Lung (tissue), 12 donors: ENCODE measurements around the gene PROM2. TPM values are rescaled to one million over a fixed set of nuclear protein-coding genes. Genes with fewer than 3 reads are reported as not detected.

ENCODE experiments used
- ATAC-seq: fragments of 200-7000 bp; cut with Tn5 transposase; one replicate; pipeline ENCODE4 v1.9.1; 2020; ENCODE audit warnings: moderate number of reproducible peaks; ENCODE audit not compliant: insufficient read depth, low FRiP score
- DNase-seq, 3 donors: peaks; one replicate each; pipeline ENCODE4 v3.0.0-alpha.2; 2013 to 2017
- H3K27ac ChIP-seq, 2 donors: one replicate each; pipeline ENCODE4 v1.5.1; 2013; ENCODE audit warnings: mild to moderate bottlenecking in 2 of 2, moderate library complexity in 2 of 2, control low read depth in 1 of 2, inconsistent platforms in 1 of 2, low read depth in 1 of 2, low read length in 1 of 2
- H3K27me3 ChIP-seq, 3 donors: one replicate each; pipeline ENCODE4 v1.5.1; 2013; ENCODE audit warnings: low read length in 2 of 3; ENCODE audit not compliant: control insufficient read depth in 3 of 3, insufficient read depth in 3 of 3
- H3K36me3 ChIP-seq, 4 donors: one replicate each; pipeline ENCODE4 v1.5.1; 2013; ENCODE audit warnings: low read length in 4 of 4, mild to moderate bottlenecking in 1 of 4, moderate library complexity in 1 of 4; ENCODE audit not compliant: control insufficient read depth in 4 of 4, insufficient read depth in 4 of 4
- H3K4me1 ChIP-seq, 5 donors: one replicate each; pipeline ENCODE4 v1.5.1; 2013; ENCODE audit warnings: low read length in 5 of 5, mild to moderate bottlenecking in 2 of 5, moderate library complexity in 1 of 5; ENCODE audit not compliant: control insufficient read depth in 5 of 5, insufficient read depth in 5 of 5
- H3K4me3 ChIP-seq: one replicate; pipeline ENCODE4 v1.5.1; 2013; ENCODE audit warnings: mild to moderate bottlenecking, control low read depth, moderate library complexity
- H3K9ac ChIP-seq, 2 donors: one replicate each; pipeline ENCODE4 v1.5.1; 2013; ENCODE audit warnings: low read length in 2 of 2, control low read depth in 1 of 2; ENCODE audit not compliant: insufficient read depth in 1 of 2
- H3K9me3 ChIP-seq, 4 donors: one replicate each; pipeline ENCODE4 v1.5.1; 2013; ENCODE audit warnings: low read length in 3 of 4, mild to moderate bottlenecking in 1 of 4, moderate library complexity in 1 of 4; ENCODE audit not compliant: control insufficient read depth in 4 of 4, insufficient read depth in 3 of 4
- WGBS, 2 donors: extraction: QIAGEN DNeasy Blood & Tissue Kit; methylation state at CpG; one replicate each; pipeline ENCODE4 v1.1.7; 2013; 5-methylcytosine and 5-hydroxymethylcytosine counted together
- polyA plus RNA-seq, 2 donors: library from polyadenylated mRNA; stranded (reverse); fragments of 200-250 nt; gene quantifications; one replicate each; pipeline ENCODE4 v1.2.1, GENCODE V29; 2013
- total RNA-seq, 2 donors: library from RNA; depleted of rRNA in 1 of 2; stranded (reverse); fragments of >200 nt in 1 of 2; gene quantifications; one replicate each; pipeline ENCODE4 v1.2.1, GENCODE V29; 2014 to 2021
- TF ChIP-seq, protein P1 (sequence below): IDR thresholded peaks from 2 replicates; pipeline ENCODE4 v1.5.1; 2012; ENCODE audit warnings: mild to moderate bottlenecking; ENCODE audit errors: control extremely low read depth, extremely low read depth
- donor health status: control.
- donor health status: control.
- donor health status: Bipolar disorder and iron deficiency.
- donor health status: healthy.
- donor health status: DM: yes; HTN: yes; CAD: no.

Gene PROM2
- total and polyA plus RNA-seq, 4 donors = 4.1 to 11.5 (median 5.2) TPM

DNA sequence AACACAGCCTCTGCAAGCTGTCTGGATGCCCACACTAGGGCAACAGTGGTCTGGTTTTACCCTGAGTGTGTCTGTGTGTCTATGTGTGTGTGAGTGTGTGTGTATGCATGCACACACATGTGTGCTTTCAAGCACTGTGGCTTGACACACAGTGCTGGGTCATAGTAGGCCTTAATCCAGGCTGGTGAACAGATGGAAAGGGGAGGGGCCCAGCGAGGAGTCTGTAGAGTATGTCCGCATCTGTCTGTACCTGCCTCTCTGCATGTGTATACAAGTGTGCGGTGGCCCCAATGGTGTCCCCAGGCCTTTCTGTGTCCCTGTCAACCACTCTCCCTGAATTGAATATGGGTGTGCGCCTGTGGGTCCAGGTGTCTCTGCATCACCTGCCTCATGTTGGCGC is 13.6 kb downstream of the PROM2 start:
- DNase-seq (no peak), ATAC-seq (no peak)
- no peaks in the 10 kb centered on the region for H3K4me1 ChIP-seq
- H3K4me3 ChIP-seq = no peak overlapping the region
- no peak overlapping the region for H3K27ac ChIP-seq
- H3K9ac ChIP-seq = no peak overlapping the region
- no peaks in the 10 kb centered on the region for H3K36me3 ChIP-seq
- WGBS, 2 donors = 94% methylated on average over 5 of the region's 5 CpGs
- TF ChIP-seq, protein P1, sequence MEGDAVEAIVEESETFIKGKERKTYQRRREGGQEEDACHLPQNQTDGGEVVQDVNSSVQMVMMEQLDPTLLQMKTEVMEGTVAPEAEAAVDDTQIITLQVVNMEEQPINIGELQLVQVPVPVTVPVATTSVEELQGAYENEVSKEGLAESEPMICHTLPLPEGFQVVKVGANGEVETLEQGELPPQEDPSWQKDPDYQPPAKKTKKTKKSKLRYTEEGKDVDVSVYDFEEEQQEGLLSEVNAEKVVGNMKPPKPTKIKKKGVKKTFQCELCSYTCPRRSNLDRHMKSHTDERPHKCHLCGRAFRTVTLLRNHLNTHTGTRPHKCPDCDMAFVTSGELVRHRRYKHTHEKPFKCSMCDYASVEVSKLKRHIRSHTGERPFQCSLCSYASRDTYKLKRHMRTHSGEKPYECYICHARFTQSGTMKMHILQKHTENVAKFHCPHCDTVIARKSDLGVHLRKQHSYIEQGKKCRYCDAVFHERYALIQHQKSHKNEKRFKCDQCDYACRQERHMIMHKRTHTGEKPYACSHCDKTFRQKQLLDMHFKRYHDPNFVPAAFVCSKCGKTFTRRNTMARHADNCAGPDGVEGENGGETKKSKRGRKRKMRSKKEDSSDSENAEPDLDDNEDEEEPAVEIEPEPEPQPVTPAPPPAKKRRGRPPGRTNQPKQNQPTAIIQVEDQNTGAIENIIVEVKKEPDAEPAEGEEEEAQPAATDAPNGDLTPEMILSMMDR = no peak
- H3K9me3 ChIP-seq = peaks cover 0 to 11% (median 0%) of the 10 kb centered on the region in 4 donors
- H3K27me3 ChIP-seq = no peaks in the 10 kb centered on the region

DNA sequence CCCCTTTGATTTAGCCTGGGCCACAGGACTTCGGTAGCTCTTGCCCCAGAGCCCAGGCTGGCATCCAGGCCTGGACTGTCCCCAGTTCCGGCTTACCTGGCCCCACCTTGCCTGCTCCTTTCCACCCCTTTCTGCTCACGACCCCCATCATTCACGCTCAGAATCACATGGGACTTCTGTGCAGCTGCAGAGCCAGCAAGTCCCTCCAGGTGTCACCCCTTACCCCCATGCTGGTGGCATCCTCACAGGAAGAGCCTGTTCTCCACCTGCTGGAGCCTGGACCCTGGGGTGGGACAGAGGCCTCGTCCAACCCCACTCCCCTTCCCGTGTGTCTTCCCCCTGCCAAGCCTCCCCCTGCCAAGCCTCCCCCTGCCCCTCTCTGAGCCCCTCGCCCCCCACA is 15.0 kb downstream of the PROM2 start:
- Histone ChIP-seq H3K9me3 (peaks cover 0 to 11% (median 0%) of the 10 kb centered on the region in 4 donors), H3K27ac (no peak overlapping the region), H3K4me3 (no peak overlapping the region), H3K4me1 (no peaks in the 10 kb centered on the region), H3K9ac (no peak overlapping the region), H3K36me3 (no peaks in the 10 kb centered on the region), H3K27me3 (no peaks in the 10 kb centered on the region)
- DNase-seq (no peak), ATAC-seq (no peak)
- TF ChIP-seq, protein P1 = no peak
- 78 to 79% methylated on average over 6 to 7 of the region's 7 CpGs for WGBS, 2 donors

DNA sequence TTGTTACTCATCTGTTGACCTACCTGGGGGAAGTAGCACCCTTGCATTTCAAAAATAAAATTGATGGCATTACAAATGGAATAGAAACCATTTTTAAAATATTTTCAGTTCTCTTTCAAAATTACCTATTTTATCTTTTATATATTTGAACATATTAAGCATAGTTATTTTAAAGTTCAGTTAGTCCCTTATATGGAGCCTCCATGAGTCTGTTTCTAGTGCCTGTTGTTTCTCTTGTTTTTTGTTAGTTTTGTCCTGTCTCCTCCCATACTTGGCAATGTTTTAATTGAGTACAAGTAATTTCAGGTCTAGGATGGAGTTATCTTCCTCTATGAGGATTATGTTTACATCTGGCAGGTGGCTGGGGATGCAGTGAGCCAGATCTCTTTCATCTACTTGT is 17.0 kb downstream of the PROM2 start:
- no peaks in the 10 kb centered on the region for H3K36me3 ChIP-seq

More for the DNA sequence above, 17.0 kb downstream of the PROM2 start:
- Histone ChIP-seq H3K4me3 (no peak overlapping the region), H3K27ac (no peak overlapping the region), H3K9me3 (peaks cover 0 to 11% (median 0%) of the 10 kb centered on the region in 4 donors), H3K4me1 (peaks cover 0 to 2% (median 0%) of the 10 kb centered on the region in 5 donors), H3K9ac (no peak overlapping the region), H3K27me3 (no peaks in the 10 kb centered on the region)
- no peak for DNase-seq
- TF ChIP-seq, protein P1 = no peak
- no peak for ATAC-seq
